GM18909 (cell line): ENCODE data around the gene UGT1A3.

ENCODE experiments used
- ATAC-seq: cut with Tn5 transposase; IDR thresholded peaks from one replicate; pipeline ENCODE4 v1.9.1; 2021; ENCODE audit warnings: mild to moderate bottlenecking; ENCODE audit not compliant: unreplicated experiment, poor library complexity

Gene UGT1A3

DNA sequence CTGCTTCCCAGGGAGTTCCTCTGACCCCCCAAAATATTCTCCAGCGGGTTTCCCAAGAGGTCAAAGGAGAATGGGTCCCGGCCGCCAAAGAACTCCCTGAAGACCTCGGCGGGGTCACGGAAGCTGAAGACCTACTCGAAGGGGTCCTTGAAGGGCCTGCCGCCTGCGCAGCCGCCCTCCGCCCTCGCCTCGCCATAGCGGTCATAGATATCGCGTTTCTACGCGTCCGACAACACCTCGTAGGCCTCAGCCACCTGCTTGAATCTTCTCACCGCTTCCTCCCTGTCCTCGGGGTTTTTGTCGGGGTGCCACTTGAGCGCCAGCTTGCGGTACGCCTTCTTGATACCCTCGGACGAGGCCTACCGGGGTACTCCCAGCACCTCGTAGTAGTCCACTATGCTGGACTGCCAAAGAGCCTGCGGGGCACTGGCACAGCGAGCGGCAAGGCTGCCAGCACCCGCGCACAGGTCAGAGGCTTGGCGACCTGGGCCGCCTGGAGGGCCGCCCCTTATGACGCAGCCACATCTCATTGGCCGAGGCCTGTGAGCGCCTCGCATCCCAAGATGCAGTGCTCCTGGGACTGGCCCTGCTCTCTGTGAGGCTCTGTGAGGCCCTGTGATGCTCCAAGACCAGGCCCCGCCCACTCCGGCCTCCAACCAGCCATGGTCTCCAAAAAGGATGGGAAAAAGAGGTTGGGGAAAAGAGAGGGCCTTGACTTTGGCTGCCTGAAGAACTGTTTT is 26.2 kb downstream of the UGT1A3 start:
- no peak for ATAC-seq

DNA sequence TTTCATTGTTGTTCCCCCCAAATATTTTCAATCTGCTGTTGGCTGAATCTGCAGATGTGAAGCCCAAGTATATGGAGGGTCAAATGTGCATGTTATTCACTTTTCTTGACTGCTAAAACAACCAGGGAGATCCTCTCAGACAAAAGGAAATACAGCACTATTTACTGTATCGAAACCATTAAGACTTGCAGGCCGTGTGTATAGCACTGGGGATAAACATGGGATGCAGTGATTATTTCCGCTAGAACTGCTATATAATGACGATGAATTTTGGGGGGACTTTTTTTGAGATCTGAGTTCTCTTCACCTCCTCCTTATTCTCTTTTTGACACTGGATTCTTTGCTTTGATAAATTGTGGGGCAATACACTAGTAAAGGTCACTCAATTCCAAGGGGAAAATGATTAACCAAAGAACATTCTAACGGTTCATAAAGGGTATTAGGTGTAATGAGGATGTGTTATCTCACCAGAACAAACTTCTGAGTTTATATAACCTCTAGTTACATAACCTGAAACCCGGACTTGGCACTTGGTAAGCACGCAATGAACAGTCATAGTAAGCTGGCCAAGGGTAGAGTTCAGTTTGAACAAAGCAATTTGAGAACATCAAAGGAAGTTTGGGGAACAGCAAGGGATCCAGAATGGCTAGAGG is 27.7 kb downstream of the UGT1A3 start:
- ATAC-seq = no peak

DNA sequence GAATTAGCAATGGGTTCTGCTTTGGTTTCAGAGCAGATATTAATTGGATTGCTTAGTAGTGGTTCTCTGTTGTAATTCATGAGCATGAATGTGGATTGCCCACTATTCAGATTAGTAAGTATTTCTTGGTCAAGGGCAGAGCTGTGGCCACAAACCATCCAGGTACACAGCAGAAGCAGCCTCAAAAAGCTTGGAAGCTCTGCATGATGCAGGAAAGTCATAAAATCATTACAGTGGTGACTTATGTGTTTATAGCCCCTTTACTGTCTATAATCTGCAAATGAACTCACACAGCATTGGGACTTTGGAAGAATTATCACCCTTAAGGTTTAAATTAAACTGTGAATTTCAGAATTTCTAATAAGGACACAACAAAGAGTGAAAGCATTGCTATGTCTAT is 29.3 kb downstream of the UGT1A3 start:
- no peak for ATAC-seq

DNA sequence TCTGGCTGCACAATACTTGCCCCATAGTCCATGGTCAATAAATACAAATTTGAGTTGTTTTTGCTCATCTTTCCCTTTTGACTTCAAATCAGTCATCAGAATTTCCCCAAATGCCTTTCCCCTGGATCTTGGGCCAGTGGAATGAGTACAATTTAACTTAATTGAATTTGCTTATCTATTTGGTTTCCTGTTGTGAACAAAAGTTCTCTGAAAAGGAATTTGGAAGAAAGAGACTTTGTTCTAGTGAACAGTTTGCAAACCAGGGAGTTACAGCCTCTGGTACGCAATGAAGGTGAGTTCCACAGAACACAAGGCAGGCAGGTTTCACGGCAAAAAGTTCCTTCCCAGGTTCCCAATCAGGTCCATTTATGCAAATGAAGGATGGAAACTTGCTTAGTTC is 30.0 kb downstream of the UGT1A3 start:
- ATAC-seq = no peak

DNA sequence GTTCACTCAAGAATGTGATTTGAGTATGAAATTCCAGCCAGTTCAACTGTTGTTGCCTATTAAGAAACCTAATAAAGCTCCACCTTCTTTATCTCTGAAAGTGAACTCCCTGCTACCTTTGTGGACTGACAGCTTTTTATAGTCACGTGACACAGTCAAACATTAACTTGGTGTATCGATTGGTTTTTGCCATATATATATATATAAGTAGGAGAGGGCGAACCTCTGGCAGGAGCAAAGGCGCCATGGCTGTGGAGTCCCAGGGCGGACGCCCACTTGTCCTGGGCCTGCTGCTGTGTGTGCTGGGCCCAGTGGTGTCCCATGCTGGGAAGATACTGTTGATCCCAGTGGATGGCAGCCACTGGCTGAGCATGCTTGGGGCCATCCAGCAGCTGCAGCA is 31.2 kb downstream of the UGT1A3 start, which contains the start of gene UGT1A1:
Gene UGT1A1, plus strand, starts transcription at position 228 of the 400 bp plus-strand sequence. Its CDS starts 18 bp downstream, at position 246.
- no peak for ATAC-seq

DNA sequence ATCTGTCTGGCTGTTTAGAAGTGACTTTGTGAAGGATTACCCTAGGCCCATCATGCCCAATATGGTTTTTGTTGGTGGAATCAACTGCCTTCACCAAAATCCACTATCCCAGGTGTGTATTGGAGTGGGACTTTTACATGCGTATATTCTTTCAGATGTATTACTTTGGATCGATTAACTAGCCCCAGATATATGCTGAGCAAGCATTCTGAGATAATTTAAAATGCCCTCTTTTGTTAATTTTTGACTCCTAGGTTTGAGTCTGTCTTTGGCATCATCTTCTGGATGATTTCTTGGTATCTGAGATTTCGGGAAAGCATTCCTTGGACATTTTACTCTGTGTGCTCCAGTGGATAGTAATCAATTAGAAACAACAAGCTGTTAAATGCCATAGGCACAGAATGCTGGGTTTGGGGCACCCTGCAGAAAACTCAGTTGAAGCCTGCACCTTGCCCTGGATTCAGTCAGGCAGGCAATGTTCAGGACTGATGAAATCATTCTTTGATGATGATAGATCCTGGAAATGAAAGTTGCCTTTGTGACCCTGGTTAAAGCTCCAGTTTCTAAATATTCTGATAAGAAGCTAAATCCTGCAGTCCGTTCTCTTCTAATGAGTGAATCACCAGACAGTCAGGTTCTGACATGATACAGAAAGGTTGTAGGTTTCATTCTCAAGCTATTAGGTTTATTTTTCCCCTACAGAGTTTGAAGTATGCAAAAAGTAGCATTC is 32.4 kb downstream of the UGT1A3 start:
- ATAC-seq = no peak

DNA sequence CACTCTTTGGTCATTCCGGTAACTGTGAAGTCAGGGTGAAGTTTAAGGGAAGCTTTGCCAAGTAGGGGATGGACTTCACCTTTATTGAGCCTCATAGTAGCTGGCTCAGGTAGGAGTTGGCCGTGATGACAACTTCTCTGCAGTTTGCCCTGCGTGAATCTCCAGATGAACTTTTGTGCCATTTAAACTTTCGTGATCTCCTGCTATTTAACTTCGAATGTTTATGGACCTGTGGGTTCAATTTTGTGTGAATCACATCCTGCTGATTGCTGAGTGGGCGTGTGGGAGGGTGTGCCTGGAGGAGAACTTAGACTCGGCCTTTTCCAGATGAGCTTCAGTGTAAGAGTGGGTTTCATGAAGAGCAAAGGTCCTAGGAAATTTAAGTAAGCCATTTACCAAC is 35.4 kb downstream of the UGT1A3 start:
- no peak for ATAC-seq

DNA sequence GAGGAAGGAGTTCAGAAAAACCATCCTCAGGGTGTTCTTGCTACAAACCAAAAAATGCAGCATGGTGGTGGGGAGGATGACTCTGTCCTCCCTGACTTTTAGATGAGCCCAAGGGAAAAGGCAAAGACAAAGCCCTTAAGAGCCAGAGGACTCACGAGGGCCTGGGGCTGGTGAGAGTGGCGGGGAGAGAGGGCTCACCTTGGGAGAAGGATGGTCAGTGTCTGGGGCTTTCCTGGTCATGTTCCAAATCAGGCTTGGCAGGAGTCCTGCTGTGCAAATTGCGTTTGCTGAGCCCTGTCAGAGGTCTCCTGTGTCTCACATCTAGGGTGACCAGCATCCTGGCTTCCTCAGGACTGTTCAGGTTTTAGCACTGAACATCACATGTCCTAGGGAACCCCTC is 35.9 kb downstream of the UGT1A3 start:
- no peak for ATAC-seq

DNA sequence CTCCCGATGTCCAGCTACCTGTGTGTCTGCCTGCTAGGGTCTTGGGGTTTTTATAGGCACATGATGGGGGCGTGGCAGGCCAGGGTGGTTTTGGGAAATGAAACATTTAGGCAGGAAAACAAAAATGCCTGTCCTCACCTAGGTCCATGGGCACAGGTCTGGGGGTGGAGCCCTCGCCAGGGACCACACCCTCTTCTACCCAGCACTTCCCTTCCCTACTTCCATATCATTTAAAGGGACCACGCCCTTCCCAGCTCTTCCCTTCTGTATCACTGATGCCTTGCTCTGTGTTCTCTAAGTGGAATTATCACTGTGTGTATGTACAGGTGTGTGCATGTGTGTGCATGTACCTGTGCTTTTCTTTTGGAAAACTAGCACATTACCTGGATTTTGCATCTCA is 37.6 kb downstream of the UGT1A3 start:
- ATAC-seq = no peak

DNA sequence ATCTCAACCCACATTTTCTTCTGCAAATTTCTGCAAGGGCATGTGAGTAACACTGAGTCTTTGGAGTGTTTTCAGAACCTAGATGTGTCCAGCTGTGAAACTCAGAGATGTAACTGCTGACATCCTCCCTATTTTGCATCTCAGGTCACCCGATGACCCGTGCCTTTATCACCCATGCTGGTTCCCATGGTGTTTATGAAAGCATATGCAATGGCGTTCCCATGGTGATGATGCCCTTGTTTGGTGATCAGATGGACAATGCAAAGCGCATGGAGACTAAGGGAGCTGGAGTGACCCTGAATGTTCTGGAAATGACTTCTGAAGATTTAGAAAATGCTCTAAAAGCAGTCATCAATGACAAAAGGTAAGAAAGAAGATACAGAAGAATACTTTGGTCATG is 39.2 kb downstream of the UGT1A3 start:
- ATAC-seq = no peak

DNA sequence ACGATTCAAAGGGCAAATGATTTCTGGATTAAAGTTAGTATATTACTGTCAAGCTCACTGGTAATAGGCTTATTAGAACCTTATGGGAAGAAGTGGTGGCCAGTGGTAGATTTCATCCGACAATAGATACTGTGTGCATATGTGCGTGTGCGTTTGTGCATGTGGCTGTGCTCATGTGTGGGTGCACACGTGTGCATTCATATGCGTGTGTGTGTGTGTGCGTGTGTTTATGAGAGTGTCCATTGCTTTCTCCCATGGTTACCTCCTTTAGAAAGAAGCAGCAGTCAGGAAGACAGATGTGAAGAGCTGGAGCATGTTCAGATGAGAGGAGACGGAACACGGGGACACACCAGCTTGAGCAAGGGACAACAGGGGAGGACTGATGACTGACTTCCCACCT is 40.4 kb downstream of the UGT1A3 start:
- ATAC-seq = no peak

DNA sequence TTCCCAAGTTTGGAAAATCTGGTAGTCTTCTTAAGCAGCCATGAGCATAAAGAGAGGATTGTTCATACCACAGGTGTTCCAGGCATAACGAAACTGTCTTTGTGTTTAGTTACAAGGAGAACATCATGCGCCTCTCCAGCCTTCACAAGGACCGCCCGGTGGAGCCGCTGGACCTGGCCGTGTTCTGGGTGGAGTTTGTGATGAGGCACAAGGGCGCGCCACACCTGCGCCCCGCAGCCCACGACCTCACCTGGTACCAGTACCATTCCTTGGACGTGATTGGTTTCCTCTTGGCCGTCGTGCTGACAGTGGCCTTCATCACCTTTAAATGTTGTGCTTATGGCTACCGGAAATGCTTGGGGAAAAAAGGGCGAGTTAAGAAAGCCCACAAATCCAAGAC is 43.3 kb downstream of the UGT1A3 start:
- no peak for ATAC-seq

DNA sequence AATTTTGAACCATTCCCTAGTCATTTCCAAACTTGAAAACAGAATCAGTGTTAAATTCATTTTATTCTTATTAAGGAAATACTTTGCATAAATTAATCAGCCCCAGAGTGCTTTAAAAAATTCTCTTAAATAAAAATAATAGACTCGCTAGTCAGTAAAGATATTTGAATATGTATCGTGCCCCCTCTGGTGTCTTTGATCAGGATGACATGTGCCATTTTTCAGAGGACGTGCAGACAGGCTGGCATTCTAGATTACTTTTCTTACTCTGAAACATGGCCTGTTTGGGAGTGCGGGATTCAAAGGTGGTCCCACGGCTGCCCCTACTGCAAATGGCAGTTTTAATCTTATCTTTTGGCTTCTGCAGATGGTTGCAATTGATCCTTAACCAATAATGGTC is 43.7 kb downstream of the UGT1A3 start:
- ATAC-seq = no peak

DNA sequence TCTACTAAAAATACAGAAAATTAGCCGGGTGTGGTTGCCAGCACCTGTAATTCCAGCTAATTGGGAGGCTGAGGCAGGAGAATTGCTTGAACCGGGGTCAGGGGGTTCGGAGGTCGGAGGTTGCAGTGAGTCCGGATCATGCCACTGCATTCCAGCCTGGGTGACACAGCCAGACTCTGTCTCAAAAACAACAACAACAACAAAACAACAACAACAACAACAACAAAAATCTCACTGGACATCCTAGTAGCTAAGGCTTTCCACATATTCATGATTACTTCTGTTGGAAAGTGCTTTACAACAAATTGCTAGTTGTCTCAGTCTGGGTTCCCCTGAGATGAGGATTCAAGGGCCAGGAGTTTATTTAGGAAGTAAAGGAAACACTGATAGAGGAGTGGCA is 45.0 kb downstream of the UGT1A3 start:
- ATAC-seq = no peak

DNA sequence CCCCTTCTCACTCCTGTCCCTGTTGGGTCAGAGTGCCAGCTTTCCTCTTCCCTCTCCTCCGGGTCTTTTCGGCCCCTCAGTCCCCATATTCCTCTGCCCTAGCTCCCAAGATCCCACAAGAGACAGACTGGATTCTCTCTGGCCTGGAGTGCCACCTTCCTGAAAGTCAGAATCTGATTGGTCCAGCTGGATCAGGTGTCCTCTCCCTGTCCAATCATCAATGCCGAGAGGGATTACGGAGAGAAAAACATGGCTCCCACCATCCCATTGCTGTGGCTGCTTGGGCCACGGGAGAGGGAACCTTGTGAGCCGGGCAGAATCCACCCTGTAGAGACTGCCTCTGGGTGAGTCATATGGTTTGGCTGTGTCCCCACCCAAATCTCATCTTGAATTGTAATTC is 46.6 kb downstream of the UGT1A3 start:
- ATAC-seq = no peak

DNA sequence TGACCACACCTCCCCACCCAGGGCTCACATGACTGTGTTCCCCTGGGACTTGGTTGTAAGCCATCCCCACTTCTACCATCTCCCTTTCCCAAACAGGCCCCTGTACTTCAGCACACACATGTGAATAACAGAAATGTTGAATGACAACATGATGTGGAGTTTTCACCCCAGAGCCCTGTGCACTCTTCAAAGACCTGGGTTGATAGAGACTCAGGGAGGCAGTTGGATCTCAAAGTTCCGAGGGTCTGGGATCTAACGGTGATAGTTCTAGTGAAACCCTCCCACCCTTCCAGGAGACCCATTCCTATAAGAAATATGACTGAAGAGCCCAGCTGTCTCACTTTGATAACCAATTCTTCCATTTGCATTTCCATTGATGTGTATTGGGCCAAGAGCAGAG is 49.2 kb downstream of the UGT1A3 start, which contains the start of gene MROH2A:
Gene MROH2A, plus strand, starts transcription at position 301 of the 400 bp plus-strand sequence. CDS start 1,029 bp downstream, outside the sequence.
- ATAC-seq = no peak

DNA sequence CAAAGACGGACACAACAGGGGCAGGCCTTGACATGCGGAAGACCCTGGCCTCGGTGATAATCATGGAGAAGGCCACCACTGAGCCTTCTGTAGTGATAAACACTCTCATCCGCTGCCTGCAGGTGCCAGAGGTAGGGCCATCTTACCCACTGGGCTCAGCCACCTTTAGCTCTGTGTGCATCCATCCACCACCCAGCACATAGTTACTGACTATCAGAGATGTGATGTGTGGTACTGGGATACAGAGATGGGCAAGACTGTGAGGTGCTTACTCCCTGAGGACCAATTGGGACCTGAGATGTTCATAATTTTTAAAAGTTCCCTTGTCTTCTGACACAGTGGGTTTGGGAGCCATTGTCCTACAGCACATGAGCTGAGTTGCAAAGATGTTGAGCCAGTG is 50.9 kb downstream of the UGT1A3 start:
- no peak for ATAC-seq

DNA sequence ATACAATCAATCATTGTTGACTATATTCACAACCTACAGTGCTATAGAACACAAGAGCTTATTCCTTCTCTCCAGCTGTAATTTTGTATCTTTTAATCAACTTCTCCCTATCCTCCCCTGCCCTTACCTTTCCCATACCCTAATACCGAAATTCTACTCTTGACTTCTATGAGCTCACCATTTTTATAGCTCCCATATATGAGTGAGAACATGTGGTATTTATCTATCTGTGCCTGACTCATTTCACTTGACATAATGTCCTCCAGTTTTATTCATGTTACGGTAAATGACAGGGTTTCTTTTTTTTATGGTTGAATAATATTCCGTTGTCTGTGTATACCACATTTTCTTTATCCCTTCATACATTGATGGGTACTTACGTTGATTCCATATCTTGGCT is 51.9 kb downstream of the UGT1A3 start:
- ATAC-seq = no peak

DNA sequence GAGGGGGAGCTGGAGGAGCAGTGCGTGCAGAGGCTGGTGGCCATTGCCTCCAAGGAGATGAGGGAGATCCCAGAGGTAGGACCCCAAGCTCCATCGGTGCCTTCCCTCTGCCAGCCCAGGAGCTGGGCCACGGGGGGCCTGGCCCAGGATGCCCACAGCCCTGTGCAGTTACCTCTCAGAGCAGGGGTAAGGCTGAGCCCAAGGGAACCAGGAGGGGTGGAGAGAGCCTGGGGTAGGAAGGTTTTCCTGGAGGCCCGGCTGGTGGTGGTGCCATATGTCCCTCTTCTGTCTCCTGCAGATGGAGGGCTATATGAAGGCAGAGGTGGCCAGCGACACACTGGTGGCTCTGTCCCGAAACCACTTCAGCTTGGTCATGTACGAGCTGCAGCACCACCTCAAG is 60.7 kb downstream of the UGT1A3 start:
- ATAC-seq = no peak

DNA sequence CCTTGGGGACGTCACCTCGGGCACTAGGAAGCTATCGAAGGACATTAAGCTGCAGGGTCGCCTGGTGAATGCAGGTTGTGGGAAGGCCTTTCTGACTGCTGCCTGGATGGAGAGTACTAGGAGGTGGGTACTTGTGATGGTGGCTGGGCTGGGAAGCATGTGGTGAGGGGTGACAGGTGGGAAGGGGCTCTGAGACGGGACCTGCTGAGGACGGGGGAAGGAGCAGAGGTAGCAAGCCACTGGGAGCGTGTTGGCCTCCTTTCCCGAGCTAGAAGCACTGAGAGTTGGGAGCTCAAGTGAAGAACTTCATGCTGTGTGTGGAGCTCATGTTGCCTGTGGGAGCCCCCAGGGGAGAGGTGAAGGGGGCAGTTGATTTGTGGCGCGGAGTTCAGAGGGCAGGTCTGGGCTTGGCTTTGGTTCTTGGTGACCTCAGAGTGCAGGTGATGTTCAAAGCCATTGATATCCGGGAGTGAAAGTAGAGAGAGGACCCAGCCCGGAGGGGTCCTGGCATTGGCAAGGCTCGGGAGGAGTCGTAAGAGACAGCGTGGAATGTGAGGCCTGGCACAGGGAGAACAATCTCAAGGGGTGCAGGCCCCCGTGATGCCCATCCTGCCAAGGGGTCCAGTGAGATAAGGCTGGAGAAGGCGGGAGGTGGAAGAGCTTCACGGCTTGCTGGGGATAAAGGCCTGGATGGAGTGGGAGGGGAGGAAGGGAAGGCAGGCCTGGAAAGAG is 62.5 kb downstream of the UGT1A3 start:
- no peak for ATAC-seq

DNA sequence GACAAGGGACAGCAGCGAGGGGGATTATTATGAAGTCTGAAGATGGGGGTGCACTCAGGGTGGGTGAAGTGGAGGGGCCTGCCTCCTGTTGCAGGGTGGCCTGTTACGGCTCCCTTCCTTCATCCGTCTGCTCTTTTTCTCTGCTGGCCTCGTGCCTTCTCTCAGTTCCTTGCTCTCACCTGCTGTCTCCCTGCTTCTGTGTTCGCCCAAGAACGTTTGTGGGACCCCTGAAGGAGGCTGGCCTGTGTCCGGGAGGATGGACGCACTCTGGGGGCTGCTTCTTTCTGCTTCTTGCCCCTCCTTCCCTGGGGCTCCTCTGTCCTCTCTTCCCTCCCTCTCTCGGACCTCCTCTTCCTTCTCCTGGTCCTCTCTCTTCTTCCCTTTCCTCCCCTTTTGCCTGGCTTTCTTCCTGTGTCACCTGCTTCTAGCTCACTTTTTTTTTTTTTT is 63.1 kb downstream of the UGT1A3 start:
- no peak for ATAC-seq
